ENCODE data around the gene SCMH1. TPM values are rescaled to one million over a fixed set of nuclear protein-coding genes. Genes with fewer than 3 reads are reported as not detected.

The SCMH1 gene
- total RNA-seq, 4 donors from 2014 or later, result 76.5 to 110 (median 92.4) TPM

GRCh38 chr1:41003127-41003639 is 238.9 kb downstream of the SCMH1 start:
- TF ChIP-seq EP300 (IDR thresholded peaks at IDR 0.05) (no peak), POLR2A (IDR thresholded peaks at IDR 0.05; ENCODE audit: low read depth) (no peak), POLR2AphosphoS5 (IDR thresholded peaks at IDR 0.05) (no peak)
- TF ChIP-seq, protein P1, sequence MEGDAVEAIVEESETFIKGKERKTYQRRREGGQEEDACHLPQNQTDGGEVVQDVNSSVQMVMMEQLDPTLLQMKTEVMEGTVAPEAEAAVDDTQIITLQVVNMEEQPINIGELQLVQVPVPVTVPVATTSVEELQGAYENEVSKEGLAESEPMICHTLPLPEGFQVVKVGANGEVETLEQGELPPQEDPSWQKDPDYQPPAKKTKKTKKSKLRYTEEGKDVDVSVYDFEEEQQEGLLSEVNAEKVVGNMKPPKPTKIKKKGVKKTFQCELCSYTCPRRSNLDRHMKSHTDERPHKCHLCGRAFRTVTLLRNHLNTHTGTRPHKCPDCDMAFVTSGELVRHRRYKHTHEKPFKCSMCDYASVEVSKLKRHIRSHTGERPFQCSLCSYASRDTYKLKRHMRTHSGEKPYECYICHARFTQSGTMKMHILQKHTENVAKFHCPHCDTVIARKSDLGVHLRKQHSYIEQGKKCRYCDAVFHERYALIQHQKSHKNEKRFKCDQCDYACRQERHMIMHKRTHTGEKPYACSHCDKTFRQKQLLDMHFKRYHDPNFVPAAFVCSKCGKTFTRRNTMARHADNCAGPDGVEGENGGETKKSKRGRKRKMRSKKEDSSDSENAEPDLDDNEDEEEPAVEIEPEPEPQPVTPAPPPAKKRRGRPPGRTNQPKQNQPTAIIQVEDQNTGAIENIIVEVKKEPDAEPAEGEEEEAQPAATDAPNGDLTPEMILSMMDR (IDR thresholded peaks at IDR 0.05), result no peak
- peak overlapping the region in 3 of 4 donors; percentile 39 to 65 (median 44) for H3K27ac ChIP-seq (replicated peaks in 1 of 4)
- 84% methylated on average over 9 of the region's 9 CpGs for WGBS
- H3K27me3 ChIP-seq, result no peaks in the 10 kb centered on the region
- H3K9me3 ChIP-seq, result no peaks in the 10 kb centered on the region
- peaks cover 10 to 27% (median 24%) of the 10 kb centered on the region in 4 donors for H3K4me1 ChIP-seq
- H3K4me3 ChIP-seq, result no peak overlapping the region
- intact Hi-C loops (cut with DNase I), result no loop called here
- no peak for DNase-seq (ENCODE audit: extremely low spot score)
- peaks cover 24 to 98% (median 70%) of the 10 kb centered on the region in 4 donors for H3K36me3 ChIP-seq

GRCh38 chr1:40998668-40999067 is 243.4 kb downstream of the SCMH1 start:
- intact Hi-C loops (cut with DNase I), result no loop called here
- no peak for TF ChIP-seq EP300 (IDR thresholded peaks at IDR 0.05)
- Histone ChIP-seq H3K4me1 (peaks cover 7 to 22% (median 19%) of the 10 kb centered on the region in 4 donors), H3K36me3 (peaks cover 30 to 97% (median 70%) of the 10 kb centered on the region in 4 donors), H3K27me3 (no peaks in the 10 kb centered on the region), H3K4me3 (no peak overlapping the region), H3K9me3 (no peaks in the 10 kb centered on the region), H3K27ac (replicated peaks in 1 of 4) (no peak overlapping the region)
- DNase-seq (ENCODE audit: extremely low spot score), result no peak
- 91% methylated on average over 4 of the region's 4 CpGs for WGBS

DNA sequence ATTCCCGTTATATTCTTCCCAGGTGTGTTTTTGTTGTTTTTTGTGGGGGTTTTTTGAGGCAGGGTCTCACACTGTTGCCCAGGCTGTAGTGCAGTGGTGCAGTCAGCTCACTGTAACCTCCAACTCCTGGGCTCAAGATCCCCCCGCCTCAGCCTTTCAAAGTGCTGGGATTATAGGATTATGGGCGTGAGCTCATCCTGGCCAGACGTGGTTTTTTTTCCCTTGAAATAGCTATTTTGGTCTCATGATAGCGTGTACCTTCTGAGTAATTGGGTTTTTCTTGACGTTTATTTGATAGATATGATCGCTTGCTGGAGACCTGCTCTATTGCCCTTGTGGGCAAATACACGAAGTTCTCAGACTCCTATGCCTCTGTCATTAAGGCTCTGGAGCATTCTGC is 245.0 kb downstream of the SCMH1 start:
- Histone ChIP-seq H3K4me3 (no peak overlapping the region), H3K9me3 (no peaks in the 10 kb centered on the region), H3K4me1 (peaks cover 0 to 7% (median 4%) of the 10 kb centered on the region in 4 donors), H3K36me3 (peaks cover 32 to 97% (median 75%) of the 10 kb centered on the region in 4 donors), H3K27me3 (no peaks in the 10 kb centered on the region), H3K27ac (replicated peaks in 1 of 4) (no peak overlapping the region)
- intact Hi-C loops (cut with DNase I), result no loop called here
- TF ChIP-seq POLR2AphosphoS5 (IDR thresholded peaks at IDR 0.05) (no peak), POLR2A (IDR thresholded peaks at IDR 0.05; ENCODE audit: low read depth) (no peak), EP300 (IDR thresholded peaks at IDR 0.05) (no peak)
- TF ChIP-seq, protein P1 (IDR thresholded peaks at IDR 0.05), result no peak
- no peak for DNase-seq (ENCODE audit: extremely low spot score)
- WGBS, result 95% methylated on average over 8 of the region's 8 CpGs

DNA sequence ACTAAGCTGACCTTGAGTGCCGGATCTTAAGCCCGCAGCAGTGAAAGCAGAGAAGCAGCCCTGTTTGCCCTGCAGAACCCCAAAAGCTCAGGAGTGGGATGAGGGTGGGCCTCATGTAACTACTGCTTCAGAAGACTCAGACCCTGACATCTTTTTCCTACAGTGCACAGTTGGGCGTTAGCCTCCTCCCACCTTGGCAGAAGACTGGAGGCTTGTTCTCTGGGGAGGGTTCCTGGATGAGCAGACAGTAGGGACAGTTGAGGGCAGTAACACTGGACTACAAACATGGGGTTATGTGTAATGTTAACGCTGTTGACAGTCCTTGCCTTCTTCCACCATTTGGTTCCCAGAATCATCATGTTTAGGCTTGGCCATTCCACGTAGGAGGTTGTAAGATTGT is 253.0 kb downstream of the SCMH1 start:
- Histone ChIP-seq H3K4me1 (peaks cover 0 to 33% (median 20%) of the 10 kb centered on the region in 4 donors), H3K4me3 (no peak overlapping the region), H3K27ac (replicated peaks in 1 of 4) (no peak overlapping the region), H3K9me3 (no peaks in the 10 kb centered on the region), H3K27me3 (no peaks in the 10 kb centered on the region), H3K36me3 (peaks cover 35 to 95% (median 90%) of the 10 kb centered on the region in 4 donors)
- WGBS, result 94% methylated on average over 5 of the region's 5 CpGs
- no peak for DNase-seq (ENCODE audit: extremely low spot score)
- no peak for TF ChIP-seq POLR2AphosphoS5 (IDR thresholded peaks at IDR 0.05)
- no peak for TF ChIP-seq POLR2A (IDR thresholded peaks at IDR 0.05; ENCODE audit: low read depth)
- no peak for TF ChIP-seq EP300 (IDR thresholded peaks at IDR 0.05)
- TF ChIP-seq, protein P1 (IDR thresholded peaks at IDR 0.05), result no peak
- intact Hi-C loops (cut with DNase I), result no loop called here

- intact Hi-C loops (cut with DNase I), result no loop called here
- Histone ChIP-seq H3K9me3 (no peaks in the 10 kb centered on the region), H3K27me3 (no peaks in the 10 kb centered on the region), H3K4me3 (no peak overlapping the region), H3K4me1 (peaks cover 0 to 41% (median 24%) of the 10 kb centered on the region in 4 donors), H3K36me3 (peaks cover 35 to 95% (median 87%) of the 10 kb centered on the region in 4 donors), H3K27ac (replicated peaks in 1 of 4) (no peak overlapping the region)
- TF ChIP-seq POLR2A (IDR thresholded peaks at IDR 0.05; ENCODE audit: low read depth) (no peak), EP300 (IDR thresholded peaks at IDR 0.05) (no peak), POLR2AphosphoS5 (IDR thresholded peaks at IDR 0.05) (no peak)
- TF ChIP-seq, protein P1 (IDR thresholded peaks at IDR 0.05), result no peak
- 85% methylated on average over 3 of the region's 3 CpGs for WGBS
- no peak for DNase-seq (ENCODE audit: extremely low spot score)
These were observed 253.8 kb downstream of the SCMH1 start for GRCh38 chr1:40988280-40988679.
